Activated naive CD8-positive, alpha-beta T cell treated with anti-CD3 and anti-CD28 coated beads, Interleukin-2, amount 10 ng/mL, durations not matched to agents 7 days and 5 days (primary cell): ENCODE results near the gene FADS3. TPM values are rescaled to one million over a fixed set of nuclear protein-coding genes. Genes with fewer than 3 reads are reported as not detected.

Experiments
- ATAC-seq: fragments of 150-1000 bp; cut with Tn5 transposase; one replicate; pipeline ENCODE4 v1.10.0; 2021; ENCODE audit warnings: low read depth, moderate library complexity
- POLR2A ChIA-PET: fragments of 350-600 bp; sonication (Branson Sonifier 250); formaldehyde crosslinking; loops from one replicate; lab custom pipeline; 2021; ENCODE audit warnings: antibody characterized with exemption; lab: Charles Lee
- DNase-seq: peaks from one replicate; pipeline ENCODE4 v3.0.0; 2021
- H3K27ac Mint-ChIP-seq: one replicate; pipeline ENCODE4 v1.8.0; 2022; ENCODE audit warnings: mild to moderate bottlenecking, mixed read lengths
- H3K27me3 Mint-ChIP-seq: one replicate; pipeline ENCODE4 v1.8.0; 2022; ENCODE audit warnings: mild to moderate bottlenecking, moderate library complexity, mixed read lengths
- H3K36me3 Mint-ChIP-seq: one replicate; pipeline ENCODE4 v1.8.0; 2021; ENCODE audit warnings: mild to moderate bottlenecking, mixed read lengths
- H3K4me1 Mint-ChIP-seq: one replicate; pipeline ENCODE4 v1.8.0; 2021; ENCODE audit warnings: mixed read lengths
- H3K4me3 Mint-ChIP-seq: one replicate; pipeline ENCODE4 v1.8.0; 2022; ENCODE audit warnings: mild to moderate bottlenecking, moderate library complexity, mixed read lengths
- H3K9me3 Mint-ChIP-seq: one replicate; pipeline ENCODE4 v1.8.0; 2021; ENCODE audit warnings: mixed read lengths
- total RNA-seq, 2 experiments: library from RNA; stranded (reverse); gene quantifications; one replicate each; pipeline ENCODE4 v1.2.3, GENCODE V29; 2021

FADS3 gene
- 1 to 10 TPM; 4.7 TPM for total RNA-seq

- Mint-ChIP-seq H3K36me3 (no peaks in the 10 kb centered on the region), H3K4me3 (peak within 1 kb of the TSS; percentile 89), H3K9me3 (peaks cover 1% of the 10 kb centered on the region), H3K27ac (peak within 1 kb of the TSS; percentile 64), H3K27me3 (peaks cover 5% of the 10 kb centered on the region), H3K4me1 (peaks cover 4% of the 10 kb centered on the region)
- POLR2A ChIA-PET: no interaction called here
- peak; percentile 73 for DNase-seq
- peak; percentile 71 for ATAC-seq
These were observed at the start of gene FADS3 for GRCh38 chr11:61891331-61892084. FADS3 (minus strand) TSS chr11:61891545; CDS start chr11:61891381, 164 bp downstream.

- H3K4me1 Mint-ChIP-seq: no peaks in the 10 kb centered on the region
- peaks cover 3% of the 10 kb centered on the region for H3K9me3 Mint-ChIP-seq
- H3K27ac Mint-ChIP-seq: no peak overlapping the region
- ATAC-seq: no peak
- DNase-seq: no peak
- no peak overlapping the region for H3K4me3 Mint-ChIP-seq
- H3K36me3 Mint-ChIP-seq: peaks cover 1% of the 10 kb centered on the region
- POLR2A ChIA-PET: no interaction called here
- peaks cover 36% of the 10 kb centered on the region for H3K27me3 Mint-ChIP-seq
These were observed 49.1 kb upstream of the FADS3 start for GRCh38 chr11:61940466-61940865.

- POLR2A ChIA-PET: no interaction called here
- H3K27me3 Mint-ChIP-seq: peaks cover 37% of the 10 kb centered on the region
These were observed 44.5 kb upstream of the FADS3 start for GRCh38 chr11:61935861-61936260.

GRCh38 chr11:61930933-61931332, 39.6 kb upstream of the FADS3 start:
- Mint-ChIP-seq H3K4me1 (peaks cover 5% of the 10 kb centered on the region), H3K36me3 (no peaks in the 10 kb centered on the region), H3K9me3 (peaks cover under 1% of the 10 kb centered on the region), H3K4me3 (no peak overlapping the region), H3K27ac (no peak overlapping the region), H3K27me3 (peaks cover 20% of the 10 kb centered on the region)
- DNase-seq (no peak), ATAC-seq (no peak)
- POLR2A ChIA-PET: no interaction called here

More at GRCh38 chr11:61935861-61936260, 44.5 kb upstream of the FADS3 start:
- no peak for ATAC-seq
- DNase-seq: no peak
- H3K27ac Mint-ChIP-seq: no peak overlapping the region
- H3K9me3 Mint-ChIP-seq: peaks cover 3% of the 10 kb centered on the region
- peaks cover 1% of the 10 kb centered on the region for H3K36me3 Mint-ChIP-seq
- no peak overlapping the region for H3K4me3 Mint-ChIP-seq
- no peaks in the 10 kb centered on the region for H3K4me1 Mint-ChIP-seq

GRCh38 chr11:61928606-61929005, 37.3 kb upstream of the FADS3 start:
- Mint-ChIP-seq H3K36me3 (no peaks in the 10 kb centered on the region), H3K27ac (no peak overlapping the region), H3K4me3 (no peak overlapping the region), H3K4me1 (peaks cover 5% of the 10 kb centered on the region), H3K27me3 (peaks cover 27% of the 10 kb centered on the region), H3K9me3 (no peaks in the 10 kb centered on the region)
- ATAC-seq (no peak), DNase-seq (no peak)
- POLR2A ChIA-PET: interaction anchor here (0.9 kb wide), 1 partner anchor 39 kb away, joined by 3 read pairs; the partner anchor contains the start of gene FTH1

GRCh38 chr11:61927501-61927900, 36.2 kb upstream of the FADS3 start:
- ATAC-seq (no peak), DNase-seq (no peak)
- Mint-ChIP-seq H3K27me3 (peaks cover 20% of the 10 kb centered on the region), H3K4me3 (no peak overlapping the region), H3K9me3 (no peaks in the 10 kb centered on the region), H3K36me3 (no peaks in the 10 kb centered on the region), H3K27ac (no peak overlapping the region), H3K4me1 (peaks cover 5% of the 10 kb centered on the region)
- POLR2A ChIA-PET: interaction anchor here (0.9 kb wide), 1 partner anchor 40 kb away, joined by 3 read pairs; the partner anchor contains the start of gene FTH1

GRCh38 chr11:61926235-61926634, 34.9 kb upstream of the FADS3 start:
- Mint-ChIP-seq H3K27me3 (peaks cover 18% of the 10 kb centered on the region), H3K27ac (no peak overlapping the region)
- POLR2A ChIA-PET: no interaction called here

GRCh38 chr11:61925736-61926135, 34.4 kb upstream of the FADS3 start:
- no peaks in the 10 kb centered on the region for H3K36me3 Mint-ChIP-seq
- DNase-seq (no peak), ATAC-seq (no peak)
- peaks cover 5% of the 10 kb centered on the region for H3K4me1 Mint-ChIP-seq
- no peak overlapping the region for H3K27ac Mint-ChIP-seq
- H3K4me3 Mint-ChIP-seq: no peak overlapping the region
- POLR2A ChIA-PET: no interaction called here
- H3K9me3 Mint-ChIP-seq: no peaks in the 10 kb centered on the region
- peaks cover 17% of the 10 kb centered on the region for H3K27me3 Mint-ChIP-seq

More at GRCh38 chr11:61926235-61926634, 34.9 kb upstream of the FADS3 start:
- Mint-ChIP-seq H3K4me3 (no peak overlapping the region), H3K9me3 (no peaks in the 10 kb centered on the region), H3K4me1 (peaks cover 5% of the 10 kb centered on the region), H3K36me3 (no peaks in the 10 kb centered on the region)
- no peak for DNase-seq
- ATAC-seq: no peak

GRCh38 chr11:61924064-61924455, 32.7 kb upstream of the FADS3 start:
- ATAC-seq (no peak), DNase-seq (no peak)
- no peaks in the 10 kb centered on the region for H3K9me3 Mint-ChIP-seq
- POLR2A ChIA-PET: no interaction called here
- no peaks in the 10 kb centered on the region for H3K36me3 Mint-ChIP-seq
- peaks cover 26% of the 10 kb centered on the region for H3K27me3 Mint-ChIP-seq
- H3K27ac Mint-ChIP-seq: no peak overlapping the region
- H3K4me1 Mint-ChIP-seq: peaks cover 5% of the 10 kb centered on the region
- no peak overlapping the region for H3K4me3 Mint-ChIP-seq

- POLR2A ChIA-PET: no interaction called here
- Mint-ChIP-seq H3K27me3 (peaks cover 32% of the 10 kb centered on the region), H3K27ac (no peak overlapping the region), H3K4me1 (peaks cover 5% of the 10 kb centered on the region), H3K36me3 (no peaks in the 10 kb centered on the region), H3K4me3 (no peak overlapping the region), H3K9me3 (no peaks in the 10 kb centered on the region)
- no peak for DNase-seq
- no peak for ATAC-seq
These were observed 32.1 kb upstream of the FADS3 start for GRCh38 chr11:61923166-61924063.

- Mint-ChIP-seq H3K4me3 (no peak overlapping the region), H3K27me3 (peaks cover 41% of the 10 kb centered on the region), H3K27ac (no peak overlapping the region), H3K36me3 (no peaks in the 10 kb centered on the region), H3K4me1 (peaks cover 4% of the 10 kb centered on the region), H3K9me3 (no peaks in the 10 kb centered on the region)
- ATAC-seq (no peak), DNase-seq (no peak)
- POLR2A ChIA-PET: no interaction called here
These were observed 31.2 kb upstream of the FADS3 start for GRCh38 chr11:61922539-61922938.

- H3K27me3 Mint-ChIP-seq: peaks cover 44% of the 10 kb centered on the region
- POLR2A ChIA-PET: no interaction called here
- ATAC-seq: no peak
These were observed 30.1 kb upstream of the FADS3 start for GRCh38 chr11:61921446-61921845.

GRCh38 chr11:61919705-61920631, 28.6 kb upstream of the FADS3 start:
- no peak overlapping the region for H3K27ac Mint-ChIP-seq
- peaks cover 53% of the 10 kb centered on the region for H3K27me3 Mint-ChIP-seq
- no peaks in the 10 kb centered on the region for H3K36me3 Mint-ChIP-seq
- ATAC-seq (no peak), DNase-seq (no peak)
- H3K4me3 Mint-ChIP-seq: no peak overlapping the region
- no peaks in the 10 kb centered on the region for H3K9me3 Mint-ChIP-seq
- POLR2A ChIA-PET: no interaction called here
- peaks cover 4% of the 10 kb centered on the region for H3K4me1 Mint-ChIP-seq

More at GRCh38 chr11:61921446-61921845, 30.1 kb upstream of the FADS3 start:
- H3K4me3 Mint-ChIP-seq: no peak overlapping the region
- H3K27ac Mint-ChIP-seq: no peak overlapping the region
- peaks cover 4% of the 10 kb centered on the region for H3K4me1 Mint-ChIP-seq
- no peak for DNase-seq
- no peaks in the 10 kb centered on the region for H3K36me3 Mint-ChIP-seq
- no peaks in the 10 kb centered on the region for H3K9me3 Mint-ChIP-seq
